Occipital lobe (tissue), 2 donors: ENCODE data around the gene LACTBL1. TPM values are rescaled to one million over a fixed set of nuclear protein-coding genes. Genes with fewer than 3 reads are reported as not detected.
A peak's percentile ranks its signal among the peaks of the same experiment; 100 is the strongest.
"Not testable (repeated sequence)": the region's sequence is repeated elsewhere in the genome, so short reads cannot be mapped to it uniquely, and the experiment has no call there.

Experiments used
- DNase-seq: peaks from one replicate; lab custom pipeline; 2025; lab: John Stamatoyannopoulos, UW
- total RNA-seq: library from RNA; depleted of rRNA; stranded (reverse); fragments of >200 nt; gene quantifications from one replicate; pipeline ENCODE4 v1.2.3, GENCODE V29; 2014

Gene LACTBL1
- total RNA-seq, 1 donor from 2014 or later, result not detected

DNA sequence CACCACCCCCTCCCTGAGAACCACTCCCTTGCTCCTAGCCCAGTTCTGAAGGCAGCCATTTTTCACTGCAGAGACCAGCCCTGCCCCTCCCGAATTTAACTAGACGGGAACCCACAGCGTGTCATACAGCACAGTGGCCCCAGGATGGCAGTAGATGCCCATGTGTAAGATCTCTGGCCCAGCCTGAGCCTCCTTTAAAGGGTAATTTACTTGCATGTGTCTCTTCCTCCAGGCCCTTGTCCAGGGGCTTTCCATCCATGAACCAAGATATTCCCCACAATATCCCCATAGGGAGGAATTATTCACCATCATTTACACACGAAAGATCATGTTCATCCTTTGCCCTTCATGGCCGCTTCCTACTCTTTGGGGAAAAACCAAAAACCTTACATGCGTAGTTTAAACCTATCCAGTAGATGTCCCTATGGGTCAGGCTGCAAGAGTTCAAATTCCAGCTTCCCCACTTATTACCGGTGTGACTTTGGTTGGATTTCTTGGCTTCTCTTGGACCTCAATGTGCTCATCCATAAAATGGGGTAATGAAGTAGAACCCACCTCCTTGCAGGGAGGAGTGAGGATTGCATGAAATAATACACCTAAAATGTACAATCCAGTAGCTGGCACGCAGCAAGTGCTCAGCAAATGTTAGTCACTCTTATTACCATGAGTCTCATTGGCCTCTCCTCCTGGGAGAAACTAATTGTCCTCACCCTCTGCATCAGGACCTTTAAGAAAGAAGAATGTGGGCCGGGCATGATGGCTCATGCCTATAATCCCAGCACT, 4.0 kb upstream of the LACTBL1 start:
- peak; percentile 43 for DNase-seq

GRCh38 chr1:22976127-22976460, 3.4 kb upstream of the LACTBL1 start:
- no peak for DNase-seq

DNA sequence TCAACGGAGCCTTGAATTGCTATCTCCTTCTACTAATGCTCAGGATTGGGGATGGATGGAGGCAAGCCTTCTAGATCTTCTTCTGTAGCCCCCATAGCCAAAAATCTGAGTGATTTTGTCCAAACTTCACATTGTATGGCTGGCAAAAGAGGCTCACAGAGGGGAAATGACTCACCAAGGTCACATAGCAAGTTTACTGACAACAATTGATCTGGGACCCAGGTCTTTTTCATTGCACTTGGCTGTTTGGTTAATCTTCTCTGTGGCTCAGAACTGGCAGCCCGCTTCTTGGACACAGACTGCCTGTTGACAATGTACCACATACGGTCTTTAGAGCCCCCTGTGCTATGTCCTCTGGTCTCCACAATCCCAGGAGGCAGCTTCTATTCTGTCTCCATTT, 3.0 kb upstream of the LACTBL1 start:
- no peak for DNase-seq

GRCh38 chr1:22971611-22972405, 858 bp downstream of the LACTBL1 start:
- DNase-seq, result no peak

DNA sequence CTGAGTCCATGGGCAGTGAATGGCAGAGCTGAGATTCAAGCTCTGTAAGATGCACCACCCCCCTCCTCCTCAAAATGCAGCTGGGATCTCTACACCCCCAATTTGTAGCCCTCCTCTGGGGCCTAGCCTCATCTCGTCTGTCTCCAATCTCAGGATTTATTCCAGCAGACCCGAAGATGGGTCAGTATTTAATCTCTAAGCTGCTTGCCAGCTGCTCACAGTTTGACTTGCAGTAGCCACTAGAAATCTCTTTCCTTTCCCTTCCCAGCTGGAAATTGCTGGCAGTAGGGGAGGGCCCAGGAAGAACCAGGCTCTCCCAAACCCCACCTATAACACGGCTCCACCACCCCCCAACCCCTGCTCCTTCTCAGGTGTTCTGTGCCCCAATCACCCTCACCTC, 1.5 kb downstream of the LACTBL1 start:
- no peak for DNase-seq

DNA sequence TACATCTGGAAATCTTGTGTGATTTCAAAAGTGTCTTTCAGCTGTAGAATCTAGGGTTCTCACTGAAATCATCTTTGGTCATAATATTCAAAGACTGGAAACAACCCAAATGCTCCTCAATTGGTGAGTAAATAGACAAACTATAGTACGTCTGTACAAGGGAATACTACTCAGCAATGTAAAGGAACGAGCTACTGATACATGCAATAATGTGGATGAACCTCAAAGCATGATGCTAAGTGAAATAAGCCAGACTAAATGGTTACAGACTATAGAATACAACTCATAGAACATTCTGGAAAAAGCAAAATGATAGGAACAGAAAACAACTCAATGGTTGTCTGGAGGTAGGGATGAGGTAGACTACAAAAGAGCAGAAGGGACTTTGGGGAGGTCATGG, 2.6 kb downstream of the LACTBL1 start:
- no peak for DNase-seq

GRCh38 chr1:22969304-22969709, 3.4 kb downstream of the LACTBL1 start:
- DNase-seq, result no peak

- DNase-seq, result no peak
Measured at GRCh38 chr1:22967833-22968232, 4.8 kb downstream of the LACTBL1 start.

GRCh38 chr1:22966309-22966708, 6.4 kb downstream of the LACTBL1 start:
- no peak for DNase-seq

GRCh38 chr1:22963044-22963677, 9.5 kb downstream of the LACTBL1 start:
- no peak for DNase-seq

DNA sequence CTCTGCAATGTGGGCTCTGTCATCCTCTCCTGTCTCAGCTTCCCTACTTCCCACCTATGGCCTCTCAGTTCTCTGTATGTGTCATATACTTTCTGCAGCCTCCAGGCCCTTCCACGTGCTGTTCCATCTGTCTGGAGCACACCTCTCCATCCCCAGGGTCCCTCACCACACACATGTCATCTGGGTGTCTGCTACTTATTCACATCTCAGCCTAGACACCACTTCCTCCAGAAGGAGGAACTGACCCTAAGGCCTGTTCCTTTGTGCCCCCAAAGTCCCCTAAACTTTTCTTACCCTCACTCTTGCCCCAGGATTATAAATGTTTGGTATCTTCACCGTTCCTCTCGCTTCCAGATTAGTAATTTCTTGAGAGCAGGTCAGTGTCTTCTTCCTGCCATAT, 10.1 kb downstream of the LACTBL1 start:
- DNase-seq, result no peak

DNA sequence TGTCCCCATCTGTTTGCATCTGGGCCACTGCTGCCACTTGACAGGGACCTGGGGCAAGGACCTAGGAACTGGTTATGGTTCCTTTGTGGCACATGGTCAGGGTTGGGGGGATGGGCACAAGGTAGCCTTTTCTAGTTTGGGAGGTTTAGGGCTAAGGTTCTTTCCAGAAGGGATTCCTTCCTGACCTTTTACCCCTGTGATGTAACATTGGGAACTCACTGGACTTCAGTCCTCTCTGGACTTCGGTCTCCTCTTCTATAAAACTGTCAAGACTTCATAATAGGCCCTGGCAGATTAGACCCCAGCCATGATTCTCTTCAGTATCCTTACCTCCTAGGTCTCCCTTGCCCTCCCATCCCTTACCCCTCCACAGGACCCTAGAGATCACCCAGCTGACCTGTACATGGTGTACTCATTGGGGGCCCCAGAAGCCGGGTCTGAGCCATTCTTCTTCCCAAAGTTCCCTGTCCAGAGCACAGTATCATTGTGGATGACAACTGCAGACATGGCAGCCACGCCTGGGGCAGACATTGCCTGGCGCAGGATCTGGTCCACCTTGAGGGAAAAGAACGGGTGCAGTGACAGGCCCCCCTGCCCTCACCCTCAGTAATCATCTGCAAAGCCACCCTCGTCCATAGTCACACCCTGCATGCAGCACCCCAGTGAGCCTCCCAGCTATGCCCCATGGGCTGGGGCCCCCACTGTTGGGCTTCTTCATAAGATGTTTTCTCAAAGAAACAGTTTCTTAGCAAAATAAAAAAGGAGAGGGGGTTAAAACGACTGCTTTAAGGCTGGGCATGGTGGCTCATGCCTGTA, 12.9 kb downstream of the LACTBL1 start:
- DNase-seq, result no peak

DNA sequence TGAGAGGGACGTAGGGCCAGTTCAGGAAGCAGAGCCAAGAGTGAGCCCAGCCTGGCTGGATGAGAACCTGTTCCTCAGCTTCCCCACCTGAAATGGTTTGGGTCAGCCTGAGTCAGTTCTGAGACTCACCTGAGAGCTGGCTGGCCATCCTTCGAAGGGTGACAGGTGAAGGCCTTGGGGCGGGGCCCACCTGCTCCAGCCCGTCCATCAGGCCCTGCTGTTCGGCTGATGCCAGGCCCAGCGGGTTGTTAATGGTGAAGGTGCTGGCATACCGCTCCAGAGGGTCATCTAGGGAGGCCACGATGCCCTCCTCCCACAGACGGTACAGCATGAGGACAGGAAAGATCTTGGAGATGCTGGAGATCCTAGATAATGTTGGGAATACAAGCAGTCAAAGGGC, 14.1 kb downstream of the LACTBL1 start:
- no peak for DNase-seq

GRCh38 chr1:22957066-22957465, 15.6 kb downstream of the LACTBL1 start:
- no peak for DNase-seq

- DNase-seq, result no peak
Measured at GRCh38 chr1:22955146-22955545, 17.5 kb downstream of the LACTBL1 start.

DNA sequence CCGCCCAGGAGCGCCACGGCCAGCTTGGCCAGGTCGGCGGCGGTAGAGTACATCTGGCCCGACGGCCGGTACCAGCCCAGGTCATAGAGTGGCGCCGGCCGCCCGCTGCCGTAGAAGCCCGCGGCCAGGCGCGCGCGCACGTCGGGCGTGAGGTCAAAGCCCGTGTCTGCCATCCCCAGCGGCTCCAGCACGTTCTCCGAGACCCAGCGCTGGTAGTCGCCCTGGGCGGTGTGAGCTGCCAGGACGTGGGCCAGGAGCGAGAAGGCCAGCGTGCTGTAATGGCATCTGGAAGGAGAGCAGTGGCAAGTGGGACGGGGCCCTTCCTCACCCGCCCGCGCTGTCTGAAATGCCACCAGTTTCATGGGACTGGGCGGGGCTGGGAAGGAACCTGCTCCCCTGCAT, 18.9 kb downstream of the LACTBL1 start:
- DNase-seq, result no peak

DNA sequence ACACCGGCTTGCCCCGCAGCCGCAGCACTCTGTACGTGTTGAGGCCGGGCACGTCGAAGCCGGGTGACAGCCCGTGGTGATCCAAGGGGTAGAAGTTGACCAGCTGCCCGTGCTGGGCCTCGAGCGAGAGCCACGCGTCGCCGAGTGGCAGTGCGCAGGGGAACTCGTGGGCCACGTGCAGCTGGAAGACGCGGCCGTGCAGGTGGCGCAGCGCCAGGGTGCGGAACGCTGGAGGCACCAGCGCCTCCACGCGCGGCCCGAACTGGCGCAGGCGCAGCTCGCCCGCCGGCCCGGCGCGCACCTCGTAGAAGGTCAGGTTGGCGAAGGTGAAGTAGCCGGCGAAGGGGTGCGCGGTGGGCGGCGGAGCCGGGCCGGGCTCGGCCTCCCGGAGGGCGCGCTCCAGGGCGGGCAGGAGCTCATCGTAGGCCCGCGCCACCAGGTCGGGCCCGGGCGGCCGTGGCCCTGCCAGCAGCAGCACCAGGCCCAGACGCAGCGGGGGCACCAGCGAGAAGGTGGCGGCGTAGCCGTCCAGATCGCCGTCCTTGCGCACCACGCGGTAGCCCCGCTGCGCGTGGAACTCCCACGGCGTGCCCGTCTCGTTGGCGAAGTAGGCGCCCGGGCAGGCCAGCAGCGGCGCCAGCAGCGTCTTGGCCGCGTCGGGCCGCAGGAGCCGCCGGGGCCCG, 19.5 kb downstream of the LACTBL1 start:
- DNase-seq, result no peak

GRCh38 chr1:22952694-22953056, 20.0 kb downstream of the LACTBL1 start:
- DNase-seq, result no peak

GRCh38 chr1:22951796-22952195, 20.9 kb downstream of the LACTBL1 start:
- no peak for DNase-seq

DNA sequence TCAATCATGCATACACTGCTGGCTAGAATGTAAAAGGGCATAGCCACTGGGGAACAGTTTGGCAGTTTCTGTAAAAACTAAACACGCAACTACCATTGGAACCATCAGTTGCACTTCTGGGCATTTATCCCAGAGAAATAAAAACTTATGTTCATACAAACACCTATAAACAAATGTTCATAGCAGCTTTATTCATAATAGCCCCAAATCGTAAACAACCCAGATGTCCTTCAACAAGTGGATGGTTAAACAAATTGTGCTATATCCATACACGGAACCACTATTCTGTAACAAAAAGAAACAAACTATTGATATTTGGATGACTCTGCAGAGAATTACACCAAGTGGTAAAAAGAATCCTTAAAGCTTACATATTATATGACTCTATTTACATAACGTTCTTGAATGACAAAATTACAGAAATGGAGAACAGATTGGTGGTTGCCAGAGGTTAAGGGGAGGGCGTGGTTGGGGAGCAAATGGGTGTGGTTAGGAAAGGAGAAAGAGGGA, 22.8 kb downstream of the LACTBL1 start:
- DNase-seq, result no peak

GRCh38 chr1:22945171-22945570, 27.5 kb downstream of the LACTBL1 start:
- DNase-seq, result not testable (repeated sequence)
